GM12892 (cell line): Measurements from ENCODE around the gene RSPH4A.

Experiments used
- POLR2A ChIP-seq: IDR thresholded peaks from 2 replicates; pipeline ENCODE4 v1.6.1; 2011; ENCODE audit warnings: low read depth, low read length, control low read depth
- POLR2AphosphoS5 ChIP-seq: IDR thresholded peaks from 2 replicates; pipeline ENCODE4 v1.6.1; 2011; ENCODE audit warnings: low read depth, low read length, control low read depth

DNA sequence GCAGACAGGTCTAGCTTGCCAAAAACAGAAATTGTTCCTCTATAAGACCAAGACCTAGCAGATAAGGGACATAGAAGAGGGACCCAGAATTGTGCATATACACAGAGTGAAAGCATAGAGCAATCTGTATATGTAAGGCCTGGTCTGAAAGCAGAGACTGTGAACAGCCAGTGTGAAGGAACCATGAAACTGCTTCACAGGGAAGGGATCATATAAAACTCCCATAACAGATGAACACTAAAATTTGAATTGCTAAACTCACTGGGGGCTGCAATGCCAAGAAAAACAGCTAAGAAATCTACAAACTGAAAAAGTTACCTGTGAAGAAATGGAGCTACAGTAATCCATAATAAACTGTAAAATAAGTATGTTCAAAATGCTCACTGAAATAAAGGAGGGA lies 45.3 kb downstream of the RSPH4A start:
- TF ChIP-seq POLR2A: no peak
- TF ChIP-seq POLR2AphosphoS5: no peak
